Left forelimb (tissue), 1 donor: ENCODE measurements around the gene C2CD3.

ENCODE experiments used
- DNase-seq: peaks from one replicate; pipeline ENCODE4 v3.0.0-alpha.2; 2018; ENCODE audit warnings: low spot score

Gene C2CD3

GRCh38 chr11:73980001-73980961, 190.5 kb downstream of the C2CD3 start:
- no peak for DNase-seq

DNA sequence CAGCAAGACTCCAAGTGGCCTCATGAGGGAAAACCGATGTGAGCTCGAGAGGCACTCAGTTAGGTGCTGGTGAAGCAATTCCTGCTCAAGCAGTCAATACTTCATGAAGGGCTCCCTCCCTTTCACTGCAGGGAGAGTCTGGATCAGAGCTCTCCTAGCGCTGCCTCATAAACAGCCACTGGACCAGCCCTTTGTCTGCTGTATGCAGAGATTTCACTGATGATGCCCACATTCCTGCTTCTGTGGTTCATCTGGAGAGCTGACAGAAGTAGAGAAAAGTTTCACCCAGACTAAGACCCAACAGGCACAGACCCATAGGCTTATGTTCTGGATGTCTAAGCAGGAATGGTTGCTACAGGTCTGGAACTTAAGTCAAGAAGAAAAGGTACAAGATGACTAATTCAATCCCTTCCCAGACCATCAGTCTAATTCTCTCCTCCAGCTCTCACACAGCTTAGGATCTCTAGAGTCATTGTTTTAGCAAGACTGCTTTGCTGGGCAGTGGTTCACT, 192.2 kb downstream of the C2CD3 start:
- DNase-seq, result no peak

- no peak for DNase-seq
Measured at GRCh38 chr11:73977856-73978519, 192.8 kb downstream of the C2CD3 start.

- DNase-seq, result no peak
Measured at GRCh38 chr11:73976451-73977151, 194.2 kb downstream of the C2CD3 start.

DNA sequence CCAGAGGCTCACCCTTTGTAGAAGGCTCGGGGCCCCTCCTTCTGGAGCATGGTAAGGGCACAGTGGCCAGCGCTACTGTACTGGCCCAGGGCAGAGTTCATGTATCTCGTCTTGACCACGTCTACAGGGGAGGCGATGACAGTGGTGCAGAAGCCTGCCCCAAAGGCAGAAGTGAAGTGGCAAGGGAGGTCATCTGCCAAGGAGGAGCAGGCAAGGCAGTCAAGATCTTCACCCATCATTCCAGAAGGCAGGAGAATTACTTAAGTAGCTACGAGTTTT, 195.4 kb downstream of the C2CD3 start:
- DNase-seq, result no peak

GRCh38 chr11:73974604-73975478, 196.0 kb downstream of the C2CD3 start:
- DNase-seq, result no peak

DNA sequence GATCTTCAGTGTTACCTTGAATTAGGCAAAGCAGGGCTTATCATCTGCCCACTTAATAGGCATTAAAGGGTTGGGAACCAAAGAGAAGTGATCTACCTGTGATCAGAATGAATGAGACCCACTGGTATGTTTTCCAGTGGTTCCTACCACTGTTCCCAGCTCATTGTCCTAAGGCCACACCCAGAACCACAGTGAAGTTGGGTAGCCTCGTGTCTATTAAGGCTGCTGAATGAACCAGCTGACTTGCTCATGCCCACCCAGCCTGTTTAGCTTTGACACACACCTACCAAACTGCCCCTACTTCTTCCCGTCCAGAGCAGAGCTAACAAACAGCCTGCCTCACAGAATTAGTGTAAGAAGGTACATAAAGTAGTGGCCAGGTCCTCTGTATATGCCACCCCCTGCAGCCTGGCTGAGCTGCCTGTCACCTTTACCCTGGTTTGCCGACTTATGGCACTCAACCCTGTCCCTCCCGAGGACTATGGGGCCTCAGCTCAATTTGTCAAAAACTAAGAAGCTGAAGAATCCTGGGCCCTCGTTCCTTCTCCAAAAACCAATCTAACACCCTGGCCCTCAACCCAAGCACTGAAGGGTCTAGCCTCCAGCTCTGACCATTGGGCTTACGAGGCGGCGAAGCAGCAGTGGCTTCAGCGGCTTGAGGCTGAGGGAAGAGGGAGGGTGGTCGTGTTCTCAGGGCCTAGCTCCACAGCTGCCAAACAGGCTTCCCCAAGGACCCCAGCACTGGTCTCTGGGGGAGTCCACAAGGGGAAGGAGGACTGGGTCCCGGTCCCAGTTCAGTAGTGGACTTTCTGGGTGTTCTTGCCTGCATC, 198.0 kb downstream of the C2CD3 start:
- no peak for DNase-seq

DNA sequence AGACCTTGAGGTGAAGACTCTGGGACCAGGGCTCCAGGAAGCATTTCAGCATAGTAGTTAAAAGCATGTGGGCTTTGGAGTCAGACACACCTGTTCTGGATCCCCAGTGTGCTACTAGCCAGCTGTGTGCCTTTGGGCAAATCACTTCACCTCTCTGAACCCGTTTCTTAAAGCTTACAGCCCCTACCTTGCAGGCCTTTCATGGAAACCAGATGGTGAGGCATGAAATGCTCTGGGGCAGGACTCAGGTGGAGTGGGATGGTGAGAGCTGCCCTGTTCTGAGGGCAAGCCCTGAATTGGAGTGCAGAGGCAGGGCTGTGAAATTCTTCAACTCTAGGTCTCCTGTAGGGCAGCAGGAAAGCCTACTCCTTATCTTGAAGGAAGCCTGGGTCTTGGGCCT, 198.6 kb downstream of the C2CD3 start:
- DNase-seq, result no peak

GRCh38 chr11:73971175-73971719, 199.6 kb downstream of the C2CD3 start:
- no peak for DNase-seq

GRCh38 chr11:73969991-73970800, 200.6 kb downstream of the C2CD3 start:
- DNase-seq, result no peak

DNA sequence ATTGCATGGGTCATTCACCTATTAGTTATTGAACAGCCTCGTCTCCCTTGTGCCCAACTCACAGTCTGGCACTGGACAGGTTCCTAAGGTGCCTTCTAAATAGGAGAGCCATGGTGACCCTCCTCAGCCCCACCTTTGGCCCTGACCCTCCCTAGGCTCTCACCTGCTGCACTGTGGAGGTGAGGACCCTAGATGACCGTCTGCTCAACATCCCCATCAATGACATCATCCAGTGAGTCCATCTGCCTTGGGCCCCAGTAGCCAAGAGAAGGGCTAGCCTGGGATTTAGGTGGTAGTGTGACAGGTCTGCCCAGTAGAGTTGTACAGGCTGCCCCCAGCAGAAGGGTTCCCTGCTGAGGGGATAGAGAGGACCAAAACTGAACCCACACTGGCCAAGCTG, 201.7 kb downstream of the C2CD3 start:
- DNase-seq, result no peak

- no peak for DNase-seq
Measured at GRCh38 chr11:73968356-73968966, 202.3 kb downstream of the C2CD3 start.

GRCh38 chr11:73965764-73966121, 205.1 kb downstream of the C2CD3 start:
- no peak for DNase-seq

GRCh38 chr11:73965076-73965763, 205.6 kb downstream of the C2CD3 start:
- no peak for DNase-seq

GRCh38 chr11:73963861-73964260, 206.9 kb downstream of the C2CD3 start:
- DNase-seq, result no peak
